Measurements from ENCODE around the gene YDJC.

YDJC gene

GRCh38 chr22:21606775-21607174 is 23.0 kb downstream of the YDJC start:
- no peak for TF ChIP-seq CTCF (IDR thresholded peaks at IDR 0.05; ENCODE audit: insufficient read depth, low read length, poor library complexity, severe bottlenecking)
- no peak for TF ChIP-seq EZH2phosphoT487 (conservative IDR thresholded peaks at IDR 0.05; ENCODE audit: low read length)
- H3K27ac ChIP-seq (ENCODE audit: low read depth, low read length), result no peak overlapping the region

GRCh38 chr22:21605887-21606564 is 23.8 kb downstream of the YDJC start:
- Histone ChIP-seq H3K4me3 (ENCODE audit: insufficient read depth, low read length, poor library complexity, severe bottlenecking) (no peak overlapping the region), H2AFZ (ENCODE audit: low read depth, low read length, severe bottlenecking) (no peak overlapping the region), H3K36me3 (ENCODE audit: low read length) (no peaks in the 10 kb centered on the region), H3K9me3 (ENCODE audit: insufficient read depth, low read length) (no peaks in the 10 kb centered on the region), H3K9me2 (replicated peaks; ENCODE audit: insufficient read depth, low read length) (no peaks in the 10 kb centered on the region), H3K79me2 (ENCODE audit: insufficient read depth, low read length) (peaks cover 46% of the 10 kb centered on the region), H3F3A (ENCODE audit: insufficient read depth) (no peaks in the 10 kb centered on the region), H3K4me2 (ENCODE audit: low read depth, low read length, poor library complexity, severe bottlenecking) (no peak overlapping the region), H4K20me1 (ENCODE audit: low read depth, low read length) (no peaks in the 10 kb centered on the region), H3K27me3 (ENCODE audit: low read length) (no peaks in the 10 kb centered on the region), H3K9ac (ENCODE audit: low read length) (no peak overlapping the region), H3K27ac (ENCODE audit: low read depth, low read length) (no peak overlapping the region)
- no peak for TF ChIP-seq CTCF (IDR thresholded peaks at IDR 0.05; ENCODE audit: insufficient read depth, low read length, poor library complexity, severe bottlenecking)
- no peak for TF ChIP-seq EZH2phosphoT487 (conservative IDR thresholded peaks at IDR 0.05; ENCODE audit: low read length)

More at GRCh38 chr22:21606775-21607174, 23.0 kb downstream of the YDJC start:
- H3K4me3 ChIP-seq (ENCODE audit: insufficient read depth, low read length, poor library complexity, severe bottlenecking), result no peak overlapping the region
- no peaks in the 10 kb centered on the region for H4K20me1 ChIP-seq (ENCODE audit: low read depth, low read length)
- peaks cover 42% of the 10 kb centered on the region for H3K79me2 ChIP-seq (ENCODE audit: insufficient read depth, low read length)
- no peaks in the 10 kb centered on the region for H3K27me3 ChIP-seq (ENCODE audit: low read length)
- H3K4me2 ChIP-seq (ENCODE audit: low read depth, low read length, poor library complexity, severe bottlenecking), result no peak overlapping the region
- no peaks in the 10 kb centered on the region for H3F3A ChIP-seq (ENCODE audit: insufficient read depth)
- H3K36me3 ChIP-seq (ENCODE audit: low read length), result no peaks in the 10 kb centered on the region
- no peaks in the 10 kb centered on the region for H3K9me2 ChIP-seq (replicated peaks; ENCODE audit: insufficient read depth, low read length)
- no peak overlapping the region for H3K9ac ChIP-seq (ENCODE audit: low read length)
- no peak overlapping the region for H2AFZ ChIP-seq (ENCODE audit: low read depth, low read length, severe bottlenecking)
- H3K9me3 ChIP-seq (ENCODE audit: insufficient read depth, low read length), result no peaks in the 10 kb centered on the region

- Histone ChIP-seq H3F3A (ENCODE audit: insufficient read depth) (no peaks in the 10 kb centered on the region), H3K9me2 (replicated peaks; ENCODE audit: insufficient read depth, low read length) (no peaks in the 10 kb centered on the region), H4K20me1 (ENCODE audit: low read depth, low read length) (no peaks in the 10 kb centered on the region), H3K9me3 (ENCODE audit: insufficient read depth, low read length) (no peaks in the 10 kb centered on the region), H3K27me3 (ENCODE audit: low read length) (no peaks in the 10 kb centered on the region), H3K27ac (ENCODE audit: low read depth, low read length) (no peak overlapping the region), H2AFZ (ENCODE audit: low read depth, low read length, severe bottlenecking) (no peak overlapping the region), H3K9ac (ENCODE audit: low read length) (no peak overlapping the region), H3K4me3 (ENCODE audit: insufficient read depth, low read length, poor library complexity, severe bottlenecking) (no peak overlapping the region), H3K36me3 (ENCODE audit: low read length) (no peaks in the 10 kb centered on the region), H3K4me2 (ENCODE audit: low read depth, low read length, poor library complexity, severe bottlenecking) (no peak overlapping the region), H3K79me2 (ENCODE audit: insufficient read depth, low read length) (peaks cover 61% of the 10 kb centered on the region)
- TF ChIP-seq EZH2phosphoT487 (conservative IDR thresholded peaks at IDR 0.05; ENCODE audit: low read length) (no peak), CTCF (IDR thresholded peaks at IDR 0.05; ENCODE audit: insufficient read depth, low read length, poor library complexity, severe bottlenecking) (no peak)
These were observed 25.8 kb downstream of the YDJC start for GRCh38 chr22:21603973-21604372.
